ENCODE results near the gene FAM50A. TPM values are rescaled to one million over a fixed set of nuclear protein-coding genes. Genes with fewer than 3 reads are reported as not detected.

The FAM50A gene
- total RNA-seq, 1 donor from 2014 or later, result 52.4 TPM

DNA sequence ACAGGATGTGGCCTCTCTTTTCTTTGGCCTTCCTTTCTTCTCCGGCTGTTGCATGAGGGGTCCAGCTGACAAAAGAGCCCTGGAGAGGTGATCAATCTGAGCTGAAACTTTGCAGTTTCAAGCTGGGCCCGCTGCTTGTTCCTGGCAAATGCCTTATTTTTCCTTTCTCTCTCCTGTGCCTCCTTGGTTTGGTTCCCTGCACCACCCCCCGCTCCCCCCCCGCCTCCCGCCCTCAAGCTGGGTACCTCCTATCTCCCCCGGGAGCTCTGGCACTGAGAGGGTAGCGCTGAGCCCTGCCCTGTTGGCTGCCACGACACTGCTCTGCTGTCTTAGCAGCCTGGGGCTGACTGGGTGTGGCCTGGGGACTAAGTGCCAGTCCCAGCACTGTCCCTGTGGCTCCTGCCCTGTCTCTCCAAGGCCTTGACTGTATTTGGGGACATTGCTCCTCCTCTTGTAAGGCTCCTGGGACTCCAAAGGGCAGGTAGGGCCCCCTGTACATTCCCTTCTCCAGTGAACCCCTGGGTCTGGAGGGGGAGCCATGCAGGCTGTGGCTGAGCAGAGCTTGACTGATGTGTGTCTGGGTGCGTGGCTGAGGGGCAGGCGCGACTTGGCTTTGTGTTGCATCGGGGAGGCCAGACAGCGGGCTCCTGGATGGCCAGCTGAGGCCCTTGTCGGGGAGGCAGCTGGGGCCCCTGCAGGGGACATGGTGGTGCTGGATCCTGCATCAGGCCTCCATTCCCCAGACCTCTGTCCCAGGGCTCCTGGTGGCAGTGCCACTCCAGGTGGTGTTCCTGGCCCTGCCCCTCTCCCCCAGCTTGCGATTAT is 15.2 kb downstream of the FAM50A start:
- intact Hi-C loops (cut with DNase I), result no loop called here
- Histone ChIP-seq H3K4me3 (peak overlapping the region; percentile 60 to 89), H3K9me3 (no peaks in the 10 kb centered on the region), H3K36me3 (peaks cover 6 to 8% of the 10 kb centered on the region in 2 donors), H3K27ac (peak overlapping the region; percentile 53 to 82), H3K4me1 (no peaks in the 10 kb centered on the region), H3K27me3 (no peaks in the 10 kb centered on the region)
- TF ChIP-seq, protein P1, sequence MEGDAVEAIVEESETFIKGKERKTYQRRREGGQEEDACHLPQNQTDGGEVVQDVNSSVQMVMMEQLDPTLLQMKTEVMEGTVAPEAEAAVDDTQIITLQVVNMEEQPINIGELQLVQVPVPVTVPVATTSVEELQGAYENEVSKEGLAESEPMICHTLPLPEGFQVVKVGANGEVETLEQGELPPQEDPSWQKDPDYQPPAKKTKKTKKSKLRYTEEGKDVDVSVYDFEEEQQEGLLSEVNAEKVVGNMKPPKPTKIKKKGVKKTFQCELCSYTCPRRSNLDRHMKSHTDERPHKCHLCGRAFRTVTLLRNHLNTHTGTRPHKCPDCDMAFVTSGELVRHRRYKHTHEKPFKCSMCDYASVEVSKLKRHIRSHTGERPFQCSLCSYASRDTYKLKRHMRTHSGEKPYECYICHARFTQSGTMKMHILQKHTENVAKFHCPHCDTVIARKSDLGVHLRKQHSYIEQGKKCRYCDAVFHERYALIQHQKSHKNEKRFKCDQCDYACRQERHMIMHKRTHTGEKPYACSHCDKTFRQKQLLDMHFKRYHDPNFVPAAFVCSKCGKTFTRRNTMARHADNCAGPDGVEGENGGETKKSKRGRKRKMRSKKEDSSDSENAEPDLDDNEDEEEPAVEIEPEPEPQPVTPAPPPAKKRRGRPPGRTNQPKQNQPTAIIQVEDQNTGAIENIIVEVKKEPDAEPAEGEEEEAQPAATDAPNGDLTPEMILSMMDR (IDR thresholded peaks at IDR 0.05), result no peak
- no peak for DNase-seq (ENCODE audit: low spot score in 2 of 2)

DNA sequence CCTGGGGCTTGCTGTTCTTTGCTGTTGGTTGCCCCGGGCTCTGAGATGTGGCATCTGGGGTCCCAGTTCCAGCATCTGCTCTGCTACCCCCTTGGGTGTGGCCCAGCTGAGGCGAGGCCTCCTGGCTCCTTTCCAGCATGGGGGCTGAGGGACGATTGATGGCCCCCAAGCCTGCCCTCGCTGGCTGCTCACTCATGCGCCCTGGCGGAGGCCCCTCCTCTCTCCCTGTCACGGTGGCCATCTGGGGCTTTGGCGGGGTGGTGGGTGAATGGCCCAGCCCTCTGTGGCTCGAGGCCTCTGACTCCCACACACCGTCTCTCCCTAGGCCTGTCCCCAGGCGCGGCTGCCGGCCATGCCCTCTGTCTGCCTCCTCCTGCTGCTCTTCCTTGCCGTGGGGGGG is 15.9 kb downstream of the FAM50A start:
- H3K9me3 ChIP-seq, result no peaks in the 10 kb centered on the region
- no peak for DNase-seq (ENCODE audit: low spot score in 2 of 2)
- H3K27ac ChIP-seq, result peak overlapping the region; percentile 18 to 82
- H3K4me3 ChIP-seq, result peak overlapping the region in 1 of 2 donors; percentile 89
- H3K27me3 ChIP-seq, result no peaks in the 10 kb centered on the region
- intact Hi-C loops (cut with DNase I), result no loop called here
- no peaks in the 10 kb centered on the region for H3K4me1 ChIP-seq
- H3K36me3 ChIP-seq, result peaks cover 9 to 14% of the 10 kb centered on the region in 2 donors
- TF ChIP-seq, protein P1 (IDR thresholded peaks at IDR 0.05), result no peak

DNA sequence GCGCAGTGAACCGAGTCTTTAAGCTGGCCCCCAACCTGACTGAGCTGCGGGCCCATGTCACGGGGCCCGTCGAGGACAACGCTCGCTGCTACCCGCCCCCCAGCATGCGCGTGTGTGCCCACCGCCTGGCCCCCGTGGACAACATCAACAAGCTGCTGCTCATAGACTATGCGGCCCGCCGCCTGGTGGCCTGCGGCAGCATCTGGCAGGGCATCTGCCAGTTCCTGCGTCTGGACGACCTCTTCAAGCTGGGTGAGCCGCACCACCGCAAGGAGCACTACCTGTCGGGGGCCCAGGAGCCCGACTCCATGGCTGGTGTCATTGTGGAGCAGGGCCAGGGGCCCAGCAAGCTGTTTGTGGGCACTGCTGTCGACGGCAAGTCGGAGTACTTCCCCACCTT is 16.4 kb downstream of the FAM50A start:
- intact Hi-C loops (cut with DNase I), result no loop called here
- Histone ChIP-seq H3K27me3 (no peaks in the 10 kb centered on the region), H3K9me3 (no peaks in the 10 kb centered on the region), H3K4me3 (peak overlapping the region in 1 of 2 donors; percentile 89), H3K4me1 (no peaks in the 10 kb centered on the region), H3K27ac (peak overlapping the region in 1 of 2 donors; percentile 82), H3K36me3 (peaks cover 12 to 14% of the 10 kb centered on the region in 2 donors)
- DNase-seq (ENCODE audit: low spot score in 2 of 2), result no peak
- TF ChIP-seq, protein P1 (IDR thresholded peaks at IDR 0.05), result peak in 1 of 3 experiments; percentile 15

DNA sequence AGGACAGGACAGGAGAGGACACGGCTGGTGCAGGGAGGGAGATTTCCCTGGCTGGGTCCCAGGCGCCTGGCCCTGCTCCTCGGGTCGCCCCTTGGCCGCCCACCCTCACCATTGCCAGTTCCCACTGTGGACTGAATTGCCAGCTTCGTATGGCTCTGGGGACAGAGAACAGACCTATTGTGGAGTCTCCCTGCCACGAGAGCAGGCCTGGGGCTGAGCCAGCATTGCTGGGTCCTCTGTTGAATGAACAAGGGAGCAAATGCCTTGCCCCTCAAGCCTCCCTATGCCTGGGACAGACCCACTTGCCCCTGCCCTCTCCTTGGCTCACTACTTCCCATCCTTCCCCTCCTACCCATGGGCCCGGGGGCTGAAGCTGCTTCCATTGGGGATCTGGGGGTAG is 18.5 kb downstream of the FAM50A start:
- no peaks in the 10 kb centered on the region for H3K4me1 ChIP-seq
- H3K27ac ChIP-seq, result no peak overlapping the region
- DNase-seq (ENCODE audit: low spot score in 2 of 2), result no peak
- H3K27me3 ChIP-seq, result no peaks in the 10 kb centered on the region
- TF ChIP-seq, protein P1 (IDR thresholded peaks at IDR 0.05), result no peak
- H3K4me3 ChIP-seq, result no peak overlapping the region
- peaks cover 31 to 32% of the 10 kb centered on the region in 2 donors for H3K36me3 ChIP-seq
- intact Hi-C loops (cut with DNase I), result no loop called here
- no peaks in the 10 kb centered on the region for H3K9me3 ChIP-seq

DNA sequence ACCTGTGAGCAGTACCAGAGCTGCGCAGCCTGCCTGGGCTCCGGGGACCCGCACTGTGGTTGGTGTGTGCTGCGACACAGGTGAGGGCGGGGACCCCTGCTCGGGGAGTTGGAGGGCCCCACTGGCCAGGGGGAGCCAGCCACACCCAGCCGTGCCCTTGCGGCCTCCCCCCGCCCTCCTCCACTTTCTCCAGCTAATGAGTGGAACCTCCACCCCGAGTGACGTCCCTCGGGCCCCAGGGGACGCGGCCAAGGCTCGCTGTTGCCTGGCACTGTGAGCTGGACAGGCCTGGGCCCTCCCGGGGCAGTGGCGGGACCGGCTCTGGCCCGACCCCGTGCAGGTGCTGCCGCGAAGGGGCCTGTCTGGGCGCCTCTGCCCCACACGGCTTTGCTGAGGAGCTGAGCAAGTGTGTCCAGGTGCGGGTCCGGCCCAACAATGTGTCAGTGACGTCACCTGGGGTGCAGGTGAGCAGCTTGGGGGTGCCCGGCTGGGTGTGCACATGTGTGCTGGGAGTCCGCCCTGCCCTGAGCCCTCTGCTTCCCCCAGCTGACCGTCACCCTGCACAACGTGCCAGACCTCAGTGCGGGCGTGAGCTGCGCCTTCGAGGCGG is 19.8 kb downstream of the FAM50A start:
- no peak for DNase-seq (ENCODE audit: low spot score in 2 of 2)
- Histone ChIP-seq H3K4me1 (no peaks in the 10 kb centered on the region), H3K4me3 (no peak overlapping the region), H3K9me3 (no peaks in the 10 kb centered on the region), H3K27me3 (no peaks in the 10 kb centered on the region), H3K36me3 (peaks cover 43 to 44% of the 10 kb centered on the region in 2 donors), H3K27ac (no peak overlapping the region)
- intact Hi-C loops (cut with DNase I), result no loop called here
- TF ChIP-seq, protein P1 (IDR thresholded peaks at IDR 0.05), result no peak

Measured in ascending aorta (tissue), 2 donors.